ENCODE measurements around the gene IRX6.

Gene IRX6

GRCh38 chr16:55367866-55368603, 44.0 kb downstream of the IRX6 start:
- peak; percentile 72 for DNase-seq (ENCODE audit: low read depth)

GRCh38 chr16:55369151-55369550, 45.1 kb downstream of the IRX6 start:
- DNase-seq (ENCODE audit: low read depth), result no peak

- DNase-seq (ENCODE audit: low read depth), result peak; percentile 59
Measured at GRCh38 chr16:55370762-55371482, 46.9 kb downstream of the IRX6 start.

GRCh38 chr16:55372792-55373488, 48.9 kb downstream of the IRX6 start:
- DNase-seq (ENCODE audit: low read depth), result no peak

DNA sequence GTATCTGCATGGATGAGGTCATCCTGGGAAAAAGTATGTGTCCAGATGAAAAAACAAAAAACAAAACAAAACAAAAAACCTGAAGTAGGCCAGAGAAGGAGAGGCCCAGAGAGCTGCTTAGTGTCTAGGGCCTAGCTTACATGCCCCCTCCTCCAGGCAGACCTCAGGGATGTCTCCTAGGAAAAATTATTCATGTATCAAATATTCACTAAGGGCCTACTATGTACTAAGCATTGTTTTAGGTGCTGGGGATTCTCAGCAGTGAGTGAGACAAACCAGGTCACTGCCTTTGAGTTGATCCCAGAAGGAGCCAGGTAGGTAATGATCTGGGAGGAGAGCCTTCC, 49.5 kb downstream of the IRX6 start:
- no peak for DNase-seq (ENCODE audit: low read depth)

DNA sequence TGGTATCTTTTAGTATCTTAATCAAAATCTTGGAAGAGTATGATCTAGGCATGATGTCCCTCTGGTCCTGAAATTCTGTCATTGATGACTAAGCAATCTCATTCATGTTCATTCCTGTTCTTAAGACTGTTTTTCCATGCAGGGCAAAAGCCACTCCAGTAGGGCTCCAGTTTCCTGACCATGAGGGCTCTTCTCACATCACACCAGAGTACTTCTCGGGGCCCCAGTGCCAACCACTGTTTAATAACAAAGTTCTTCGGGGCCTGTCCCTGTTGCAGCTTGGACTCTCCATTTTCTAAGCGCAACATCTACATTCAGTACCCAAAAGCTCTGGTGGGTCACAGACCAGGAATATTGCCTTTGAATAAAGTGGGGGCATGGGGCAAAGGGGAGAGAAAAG, 52.0 kb downstream of the IRX6 start:
- no peak for DNase-seq (ENCODE audit: low read depth)

DNA sequence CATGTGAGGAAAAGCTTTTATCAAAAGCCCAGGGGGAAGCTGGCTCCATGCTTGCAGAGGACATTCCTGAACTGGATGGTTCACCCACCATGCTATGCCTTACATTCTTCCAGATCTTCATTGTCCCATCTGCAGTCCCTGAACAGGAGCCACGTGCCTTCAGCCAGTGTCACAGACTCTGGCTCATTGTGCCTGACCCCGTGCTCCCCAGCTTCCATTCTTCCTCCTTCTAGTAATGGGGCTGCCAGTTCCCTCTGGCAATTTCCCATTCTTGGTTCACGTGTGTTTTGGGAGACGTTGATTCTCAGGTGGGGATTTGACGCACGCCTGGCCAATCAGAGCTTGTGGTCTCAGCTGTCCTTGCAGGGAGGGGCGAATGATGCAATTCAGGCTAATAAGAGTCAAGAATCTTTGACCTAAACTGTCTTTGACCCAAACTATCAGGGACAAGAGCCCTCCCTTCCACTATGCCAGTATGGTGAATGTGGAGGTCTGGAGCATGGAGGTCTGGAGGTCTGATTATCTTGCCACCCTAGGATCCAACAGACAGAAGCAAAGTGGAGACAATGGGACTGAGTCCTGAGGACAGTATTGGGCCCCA, 52.7 kb downstream of the IRX6 start:
- no peak for DNase-seq (ENCODE audit: low read depth)

- no peak for DNase-seq (ENCODE audit: low read depth)
Measured at GRCh38 chr16:55377840-55378239, 53.8 kb downstream of the IRX6 start.

DNA sequence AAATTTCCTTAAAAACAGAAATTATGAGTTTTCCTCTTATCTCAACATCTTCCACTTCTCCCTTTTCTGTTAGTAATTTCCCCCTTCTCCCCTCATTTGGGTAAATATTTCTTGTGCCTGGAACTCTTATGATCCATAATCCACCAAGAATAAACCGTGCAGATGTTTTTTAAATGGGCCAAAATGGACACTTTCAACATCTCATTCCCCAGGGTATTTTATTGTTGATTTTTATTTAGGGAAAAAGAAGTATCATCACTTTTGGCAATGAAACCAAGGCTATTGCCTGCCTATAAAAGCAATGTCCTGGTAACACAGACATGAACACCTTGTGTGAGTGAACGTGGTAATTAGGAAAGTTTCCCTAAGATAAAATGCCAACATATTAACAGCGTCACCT, 54.6 kb downstream of the IRX6 start:
- DNase-seq (ENCODE audit: low read depth), result no peak

- no peak for DNase-seq (ENCODE audit: low read depth)
Measured at GRCh38 chr16:55379371-55379770, 55.4 kb downstream of the IRX6 start.

DNA sequence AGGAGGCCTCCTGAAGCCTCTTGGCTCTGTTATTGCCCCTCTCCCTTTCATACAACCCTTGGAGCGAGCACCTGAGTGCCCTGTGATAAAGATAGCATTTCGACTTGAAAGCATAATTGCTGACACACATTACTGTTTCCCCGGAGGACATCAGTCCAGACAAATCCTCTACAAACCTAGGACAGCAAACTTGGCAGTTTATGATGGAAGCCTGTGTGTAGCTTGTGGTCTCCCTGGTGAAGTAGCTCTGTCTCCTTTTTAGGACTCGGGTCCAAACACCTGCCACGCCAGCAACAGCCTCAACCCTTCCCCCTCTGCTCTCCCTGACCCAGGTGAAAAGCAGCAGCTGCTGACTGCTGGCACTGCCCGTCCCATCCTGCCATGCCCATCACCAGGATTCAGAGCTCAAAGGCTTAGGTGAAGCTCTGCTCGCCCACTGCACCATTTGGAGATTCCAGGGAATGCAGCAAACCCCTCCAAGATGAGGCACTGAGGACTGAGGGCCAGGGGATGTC, 55.9 kb downstream of the IRX6 start:
- DNase-seq (ENCODE audit: low read depth), result no peak

Measured in fibroblast of gingiva (primary cell).